Subcutaneous adipose tissue (tissue), 4 donors: ENCODE data around the gene ABTB2. TPM values are rescaled to one million over a fixed set of nuclear protein-coding genes. Genes with fewer than 3 reads are reported as not detected.

Experiments
- CTCF ChIP-seq: fragments of 450-650 bp; IDR thresholded peaks from one replicate; pipeline ENCODE4 v1.5.1; 2016; ENCODE audit warnings: low read depth, mild to moderate bottlenecking, control low read depth, antibody characterized with exemption, moderate library complexity
- total RNA-seq, 4 donors: library from RNA; depleted of rRNA; stranded (reverse); fragments of >200 nt; gene quantifications; one replicate each; pipeline ENCODE4 v1.1.0, GENCODE V29; 2016

Gene ABTB2
- total RNA-seq, 4 donors from 2014 or later, result 0.88 to 1.9 (median 1.0) TPM

GRCh38 chr11:34162856-34163255 lies 195.0 kb downstream of the ABTB2 start:
- no peak for TF ChIP-seq CTCF

GRCh38 chr11:34162493-34162820 lies 195.4 kb downstream of the ABTB2 start:
- no peak for TF ChIP-seq CTCF

GRCh38 chr11:34161812-34162492 lies 195.9 kb downstream of the ABTB2 start:
- TF ChIP-seq CTCF, result no peak

- no peak for TF ChIP-seq CTCF
These were observed 196.4 kb downstream of the ABTB2 start for GRCh38 chr11:34161361-34161760.

- TF ChIP-seq CTCF, result no peak
These were observed 197.0 kb downstream of the ABTB2 start for GRCh38 chr11:34160791-34161190.

- no peak for TF ChIP-seq CTCF
These were observed 197.6 kb downstream of the ABTB2 start for GRCh38 chr11:34160049-34160721.

GRCh38 chr11:34158661-34159060 lies 199.1 kb downstream of the ABTB2 start:
- no peak for TF ChIP-seq CTCF
